Caco-2 (cell line): Measurements from ENCODE around the gene SUMF1. TPM values are rescaled to one million over a fixed set of nuclear protein-coding genes. Genes with fewer than 3 reads are reported as not detected.

Experiments
- BruUV-seq: library from RNA; stranded (reverse); fragments of 400-500 nt; replicated peaks from 2 replicates; lab custom pipeline; 2021; lab: Mats Ljungman, UMichigan
- CTCF ChIA-PET: fragments of 300-600 bp; sonication (Branson Sonifier 250); formaldehyde crosslinking; loops from one replicate; lab custom pipeline; 2022; ENCODE audit warnings: antibody characterized with exemption; lab: Charles Lee
- POLR2A ChIA-PET: fragments of 300-600 bp; sonication (Branson Sonifier 250); formaldehyde crosslinking; loops from one replicate; lab custom pipeline; 2022; ENCODE audit warnings: antibody characterized with exemption; lab: Charles Lee
- DNase-seq, 2 experiments: peaks; one replicate each; pipeline versions ENCODE4 v3.0.0 to v3.0.0-alpha.2; 2020 to 2022
- H3K27me3 ChIP-seq: replicated peaks from 2 replicates; pipeline ENCODE4 v1.6.0; 2011; ENCODE audit warnings: low read length; ENCODE audit not compliant: control insufficient read depth, insufficient read depth
- H3K36me3 ChIP-seq: 2 replicates; pipeline ENCODE4 v1.5.1; 2011; ENCODE audit warnings: low read length; ENCODE audit not compliant: control insufficient read depth, insufficient read depth
- H3K4me1 ChIP-seq: fragments of 250-450 bp; sonication (Bioruptor Pico); 2 replicates; pipeline ENCODE4 v1.5.1; 2020; ENCODE audit warnings: mild to moderate bottlenecking
- H3K4me3 ChIP-seq: 2 replicates; pipeline ENCODE4 v1.5.1; 2011; ENCODE audit warnings: low read depth, mild to moderate bottlenecking, control low read depth, low read length
- H3K9me3 ChIP-seq: fragments of 250-450 bp; sonication (Bioruptor Pico); 2 replicates; pipeline ENCODE4 v1.5.1; 2020; ENCODE audit warnings: mild to moderate bottlenecking, moderate library complexity
- H3K27ac Mint-ChIP-seq: one replicate; pipeline ENCODE4 v1.8.0; 2022; ENCODE audit warnings: mixed read lengths; ENCODE audit not compliant: unreplicated experiment
- H3K27me3 Mint-ChIP-seq: one replicate; pipeline ENCODE4 v1.8.0; 2022; ENCODE audit warnings: mixed read lengths; ENCODE audit not compliant: insufficient read depth, unreplicated experiment
- H3K36me3 Mint-ChIP-seq: one replicate; pipeline ENCODE4 v1.8.0; 2022; ENCODE audit warnings: mild to moderate bottlenecking, mixed read lengths; ENCODE audit not compliant: insufficient read depth, unreplicated experiment
- H3K4me1 Mint-ChIP-seq: one replicate; pipeline ENCODE4 v1.8.0; 2022; ENCODE audit warnings: low read depth, mixed read lengths; ENCODE audit not compliant: unreplicated experiment
- H3K4me3 Mint-ChIP-seq: one replicate; pipeline ENCODE4 v1.8.0; 2022; ENCODE audit warnings: mild to moderate bottlenecking, moderate library complexity, mixed read lengths; ENCODE audit not compliant: unreplicated experiment
- H3K9me3 Mint-ChIP-seq: one replicate; pipeline ENCODE4 v1.8.0; 2022; ENCODE audit warnings: mixed read lengths; ENCODE audit not compliant: unreplicated experiment
- CTCF ChIP-seq, 2 experiments: fragments of 200-600 bp in 1 of 2; IDR thresholded peaks; 1 replicate in 1 of 2; 2 replicates in 1 of 2; pipeline versions ENCODE4 v1.5.1 to v1.8.0; 2011 to 2022; ENCODE audit warnings: antibody characterized with exemption in 1 of 2, control low read depth in 1 of 2, inconsistent platforms in 1 of 2, low read depth in 1 of 2, low read length in 1 of 2, mild to moderate bottlenecking in 1 of 2, moderate library complexity in 1 of 2; ENCODE audit not compliant: insufficient read depth in 1 of 2, severe bottlenecking in 1 of 2, unreplicated experiment in 1 of 2
- intact Hi-C: fragments of 100-400 bp; cut with micrococcal nuclease; formaldehyde crosslinking; loops from one replicate; pipeline ENCODE4 v1.10.0; 2022; ENCODE audit not compliant: unreplicated experiment
- total RNA-seq: library from RNA; stranded (reverse); gene quantifications from 2 replicates; pipeline ENCODE4 v1.2.3, GENCODE V29; 2022

SUMF1 gene
- total RNA-seq, 1 experiment from 2014 or later, result 24.4 TPM

DNA sequence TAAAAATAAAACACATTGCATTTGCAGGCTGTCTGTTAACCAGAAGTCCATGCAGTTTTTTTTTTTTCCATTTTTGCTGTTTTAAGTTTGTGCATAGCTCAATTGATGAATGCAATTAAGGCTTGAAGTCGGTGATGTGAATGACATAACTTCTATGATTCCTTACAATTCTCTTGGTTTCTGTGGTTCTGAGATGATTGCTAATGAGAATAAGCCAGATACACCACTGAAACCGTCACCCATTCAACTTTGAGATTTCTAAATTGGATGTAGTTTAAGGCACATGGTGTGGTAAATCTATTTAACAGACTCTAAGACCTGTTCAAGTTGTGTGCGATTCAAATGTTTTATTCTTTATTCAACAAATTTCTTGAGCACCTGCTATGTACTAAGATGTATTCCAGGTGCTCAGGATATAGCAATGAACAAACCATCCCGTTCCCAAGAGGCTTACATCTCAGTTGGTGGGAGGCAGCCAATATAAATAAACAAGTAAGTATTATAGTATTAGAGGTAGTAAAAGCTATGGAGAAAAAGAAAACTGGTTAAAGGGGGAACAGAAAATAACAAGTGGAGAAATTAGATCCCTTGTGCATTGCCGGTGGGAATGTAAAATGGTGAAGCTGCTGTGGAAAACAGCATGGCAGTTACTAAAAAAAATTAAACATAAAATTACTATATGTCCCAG, 30.1 kb upstream of the SUMF1 start:
- CTCF ChIA-PET, result no interaction called here
- no peak for DNase-seq
- no peaks in the 10 kb centered on the region for H3K4me1 Mint-ChIP-seq
- Histone ChIP-seq H3K4me1 (peaks cover 14% of the 10 kb centered on the region), H3K4me3 (no peak overlapping the region), H3K27me3 (no peaks in the 10 kb centered on the region), H3K36me3 (no peaks in the 10 kb centered on the region), H3K9me3 (no peaks in the 10 kb centered on the region)
- H3K27me3 Mint-ChIP-seq, result no peaks in the 10 kb centered on the region
- intact Hi-C loops, result no loop called here
- H3K36me3 Mint-ChIP-seq, result peaks cover 8% of the 10 kb centered on the region
- POLR2A ChIA-PET, result no interaction called here
- no TSS peak for BruUV-seq
- H3K4me3 Mint-ChIP-seq, result no peak overlapping the region
- H3K9me3 Mint-ChIP-seq, result no peaks in the 10 kb centered on the region
- TF ChIP-seq CTCF (IDR thresholded peaks at IDR 0.05; ENCODE audit: insufficient read depth in 1 of 2, low read depth in 1 of 2, low read length in 1 of 2, severe bottlenecking in 1 of 2, unreplicated experiment in 1 of 2), result no peak
- no peak overlapping the region for H3K27ac Mint-ChIP-seq

- Histone ChIP-seq H3K9me3 (no peaks in the 10 kb centered on the region), H3K4me3 (no peak overlapping the region), H3K4me1 (peaks cover 5% of the 10 kb centered on the region), H3K36me3 (no peaks in the 10 kb centered on the region), H3K27me3 (no peaks in the 10 kb centered on the region)
- no peaks in the 10 kb centered on the region for H3K4me1 Mint-ChIP-seq
- intact Hi-C loops, result no loop called here
- no peaks in the 10 kb centered on the region for H3K9me3 Mint-ChIP-seq
- no peak overlapping the region for H3K27ac Mint-ChIP-seq
- ChIA-PET CTCF (no interaction called here), POLR2A (no interaction called here)
- TF ChIP-seq CTCF (IDR thresholded peaks at IDR 0.05; ENCODE audit: insufficient read depth in 1 of 2, low read depth in 1 of 2, low read length in 1 of 2, severe bottlenecking in 1 of 2, unreplicated experiment in 1 of 2), result no peak
- peaks cover 8% of the 10 kb centered on the region for H3K36me3 Mint-ChIP-seq
- BruUV-seq, result no TSS peak
- no peak for DNase-seq
- no peaks in the 10 kb centered on the region for H3K27me3 Mint-ChIP-seq
- H3K4me3 Mint-ChIP-seq, result no peak overlapping the region
Measured at GRCh38 chr3:4496087-4496452, 29.0 kb upstream of the SUMF1 start.

DNA sequence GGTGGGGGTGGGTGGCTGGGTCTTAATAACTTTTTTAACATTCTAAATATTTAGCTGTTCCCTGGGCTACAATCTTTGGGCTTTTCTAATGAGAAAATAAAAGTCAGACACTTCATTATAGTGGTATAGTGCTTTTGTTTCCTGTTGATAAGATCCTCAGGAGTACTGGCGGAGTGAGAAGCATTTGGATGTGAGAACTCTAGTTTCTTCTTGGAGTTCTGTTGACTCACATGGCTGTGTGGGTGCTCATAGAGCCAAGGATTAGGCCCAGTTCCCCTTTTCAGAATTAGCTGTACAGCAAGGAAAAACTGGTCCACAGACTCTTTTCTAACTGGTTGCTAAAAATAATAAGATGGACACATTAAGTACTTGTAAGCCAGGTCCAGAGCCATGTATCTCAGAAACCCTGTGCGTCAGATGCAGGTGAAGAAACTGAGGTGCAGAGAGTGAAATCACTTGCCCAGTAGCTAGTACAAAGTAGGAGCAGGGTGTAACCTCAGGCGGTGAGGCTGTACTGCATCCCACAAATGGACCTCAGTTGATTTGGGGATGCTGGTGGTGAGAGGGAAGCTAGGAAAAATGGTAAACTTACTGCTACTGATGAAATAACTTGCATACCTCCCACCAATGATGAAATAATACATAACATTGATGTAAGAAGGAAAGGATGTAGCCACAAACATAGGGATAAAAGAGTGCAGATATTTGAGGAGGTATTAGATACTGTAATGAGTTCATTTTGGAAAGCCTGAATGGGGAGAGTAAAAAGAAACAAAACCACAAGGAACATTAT, 28.4 kb upstream of the SUMF1 start:
- Histone ChIP-seq H3K4me3 (no peak overlapping the region), H3K4me1 (peaks cover 4% of the 10 kb centered on the region; the same call in 1 of the 2 replicates), H3K36me3 (no peaks in the 10 kb centered on the region), H3K27me3 (no peaks in the 10 kb centered on the region), H3K9me3 (no peaks in the 10 kb centered on the region)
- no TSS peak for BruUV-seq
- DNase-seq, result no peak
- POLR2A ChIA-PET, result no interaction called here
- Mint-ChIP-seq H3K27me3 (no peaks in the 10 kb centered on the region), H3K9me3 (no peaks in the 10 kb centered on the region), H3K27ac (no peak overlapping the region), H3K36me3 (peaks cover 8% of the 10 kb centered on the region), H3K4me3 (no peak overlapping the region), H3K4me1 (no peaks in the 10 kb centered on the region)
- intact Hi-C loops, result no loop called here
- no peak for TF ChIP-seq CTCF (IDR thresholded peaks at IDR 0.05; ENCODE audit: insufficient read depth in 1 of 2, low read depth in 1 of 2, low read length in 1 of 2, severe bottlenecking in 1 of 2, unreplicated experiment in 1 of 2)
- CTCF ChIA-PET, result no interaction called here
